GM12878 (cell line): Measurements from ENCODE around the gene CLK1.

Experiments used
- CBFB ChIP-seq: IDR thresholded peaks from 2 replicates; pipeline ENCODE4 v1.6.1; 2016; ENCODE audit warnings: antibody characterized with exemption, low read depth
- CTCF ChIP-seq, 3 experiments: IDR thresholded peaks in 2 of 3; conservative IDR thresholded peaks in 1 of 3; 2 replicates each; pipeline ENCODE4 v1.5.1; 2011; ENCODE audit warnings: low read depth in 3 of 3, low read length in 3 of 3, mild to moderate bottlenecking in 3 of 3, control low read depth in 2 of 3, moderate library complexity in 2 of 3, inconsistent platforms in 1 of 3, mixed read lengths in 1 of 3; ENCODE audit not compliant: control insufficient read depth in 2 of 3, insufficient read depth in 1 of 3; ENCODE audit errors: extremely low read depth in 1 of 3
- ETV6 ChIP-seq, 2 experiments: fragments of 450-650 bp in 1 of 2; IDR thresholded peaks in 1 of 2; conservative IDR thresholded peaks in 1 of 2; 2 replicates each; pipeline ENCODE4 v1.6.1; 2014; ENCODE audit warnings: antibody characterized with exemption in 1 of 2, borderline replicate concordance in 1 of 2, low read depth in 1 of 2, mild to moderate bottlenecking in 1 of 2, moderate library complexity in 1 of 2
- EZH2 ChIP-seq: IDR thresholded peaks from 2 replicates; pipeline ENCODE4 v1.6.1; 2012; ENCODE audit warnings: low read depth, mild to moderate bottlenecking, control low read depth, inconsistent platforms, low read length, borderline replicate concordance; ENCODE audit not compliant: control insufficient read depth
- GABPA ChIP-seq: IDR thresholded peaks from 2 replicates; pipeline ENCODE4 v1.6.1; 2014; ENCODE audit warnings: antibody characterized with exemption, low read depth, mild to moderate bottlenecking, inconsistent platforms
- HDGF ChIP-seq: fragments of 450-650 bp; IDR thresholded peaks from 2 replicates; pipeline ENCODE4 v1.6.1; 2016; ENCODE audit warnings: antibody characterized with exemption
- POLR2A ChIP-seq: IDR thresholded peaks from 2 replicates; pipeline ENCODE4 v1.6.1; 2011; ENCODE audit warnings: low read depth, mild to moderate bottlenecking, low read length
- POLR2AphosphoS2 ChIP-seq: IDR thresholded peaks from 2 replicates; pipeline ENCODE4 v1.6.1; 2011; ENCODE audit warnings: low read depth, mild to moderate bottlenecking, low read length, improper control_type of control experiment, moderate library complexity
- REST ChIP-seq: IDR thresholded peaks from 2 replicates; pipeline ENCODE4 v1.6.1; 2012; ENCODE audit warnings: mild to moderate bottlenecking, low read depth, low read length
- RFX5 ChIP-seq: IDR thresholded peaks from 2 replicates; pipeline ENCODE4 v1.6.1; 2011; ENCODE audit warnings: low read depth, low read length, improper control_type of control experiment
- TAF1 ChIP-seq: IDR thresholded peaks from 2 replicates; pipeline ENCODE4 v1.6.1; 2011; ENCODE audit warnings: mild to moderate bottlenecking, low read depth, low read length, borderline replicate concordance
- ZBTB4 ChIP-seq: fragments of 450-650 bp; formaldehyde crosslinking; IDR thresholded peaks from 2 replicates; pipeline ENCODE4 v1.4.0; 2022; ENCODE audit warnings: mild to moderate bottlenecking, moderate library complexity
- ZBTB40 ChIP-seq: fragments of 450-650 bp; IDR thresholded peaks from 2 replicates; pipeline ENCODE4 v1.6.1; 2016; ENCODE audit warnings: mild to moderate bottlenecking, moderate library complexity, borderline replicate concordance

- no peak for TF ChIP-seq GABPA
- TF ChIP-seq ETV6 (conservative IDR thresholded peaks at IDR 0.05 in 1 of 2, IDR thresholded peaks at IDR 0.05 in 1 of 2; ENCODE audit: borderline replicate concordance in 1 of 2, low read depth in 1 of 2), result no peak
- TF ChIP-seq CTCF (IDR thresholded peaks at IDR 0.05 in 2 of 3, conservative IDR thresholded peaks at IDR 0.05 in 1 of 3; ENCODE audit: control insufficient read depth in 2 of 3, extremely low read depth in 1 of 3, insufficient read depth in 1 of 3, low read depth in 3 of 3, low read length in 3 of 3), result no peak
- TF ChIP-seq TAF1, result no peak
- TF ChIP-seq EZH2, result no peak
- TF ChIP-seq HDGF, result no peak
- TF ChIP-seq POLR2A, result no peak
- no peak for TF ChIP-seq POLR2AphosphoS2
- no peak for TF ChIP-seq ZBTB40
- no peak for TF ChIP-seq ZBTB4 (CRISPR knock-in tag)
- no peak for TF ChIP-seq REST
- TF ChIP-seq RFX5, result no peak
- no peak for TF ChIP-seq CBFB
These were observed 6.7 kb upstream of the CLK1 start for GRCh38 chr2:200871151-200871550.
